ENCODE data around the gene GPR68.

DNA sequence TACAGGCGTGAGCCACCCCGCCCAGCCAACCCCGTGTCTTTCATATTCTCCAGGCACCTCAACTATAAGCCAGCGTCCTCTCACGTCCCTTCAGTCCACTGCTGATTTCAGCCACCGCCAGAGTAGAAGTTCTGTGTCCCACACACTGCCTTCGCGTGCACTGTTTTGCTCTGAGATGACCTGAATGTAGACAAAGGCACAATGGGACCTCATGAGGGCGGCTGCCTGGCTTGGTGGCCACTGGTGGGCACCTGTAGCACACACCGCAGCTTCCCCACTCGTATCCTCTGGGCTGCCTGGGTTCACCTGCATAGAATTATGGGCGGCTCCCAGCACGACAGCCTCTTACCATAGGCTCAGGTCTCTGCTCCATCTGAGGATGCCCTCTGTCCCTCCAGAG is 57.2 kb downstream of the GPR68 start:
- TF ChIP-seq SMC3 (conservative IDR thresholded peaks at IDR 0.05; ENCODE audit: poor library complexity) = no peak
- no peak for TF ChIP-seq EZH2 (IDR thresholded peaks at IDR 0.05; ENCODE audit: borderline replicate concordance, insufficient read depth, low read length, poor library complexity, severe bottlenecking)
- TF ChIP-seq, protein P1, sequence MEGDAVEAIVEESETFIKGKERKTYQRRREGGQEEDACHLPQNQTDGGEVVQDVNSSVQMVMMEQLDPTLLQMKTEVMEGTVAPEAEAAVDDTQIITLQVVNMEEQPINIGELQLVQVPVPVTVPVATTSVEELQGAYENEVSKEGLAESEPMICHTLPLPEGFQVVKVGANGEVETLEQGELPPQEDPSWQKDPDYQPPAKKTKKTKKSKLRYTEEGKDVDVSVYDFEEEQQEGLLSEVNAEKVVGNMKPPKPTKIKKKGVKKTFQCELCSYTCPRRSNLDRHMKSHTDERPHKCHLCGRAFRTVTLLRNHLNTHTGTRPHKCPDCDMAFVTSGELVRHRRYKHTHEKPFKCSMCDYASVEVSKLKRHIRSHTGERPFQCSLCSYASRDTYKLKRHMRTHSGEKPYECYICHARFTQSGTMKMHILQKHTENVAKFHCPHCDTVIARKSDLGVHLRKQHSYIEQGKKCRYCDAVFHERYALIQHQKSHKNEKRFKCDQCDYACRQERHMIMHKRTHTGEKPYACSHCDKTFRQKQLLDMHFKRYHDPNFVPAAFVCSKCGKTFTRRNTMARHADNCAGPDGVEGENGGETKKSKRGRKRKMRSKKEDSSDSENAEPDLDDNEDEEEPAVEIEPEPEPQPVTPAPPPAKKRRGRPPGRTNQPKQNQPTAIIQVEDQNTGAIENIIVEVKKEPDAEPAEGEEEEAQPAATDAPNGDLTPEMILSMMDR (IDR thresholded peaks at IDR 0.05; ENCODE audit: poor library complexity, severe bottlenecking) = no peak
- TF ChIP-seq POLR2AphosphoS5 (IDR thresholded peaks at IDR 0.05) = no peak
- TF ChIP-seq, protein P2, sequence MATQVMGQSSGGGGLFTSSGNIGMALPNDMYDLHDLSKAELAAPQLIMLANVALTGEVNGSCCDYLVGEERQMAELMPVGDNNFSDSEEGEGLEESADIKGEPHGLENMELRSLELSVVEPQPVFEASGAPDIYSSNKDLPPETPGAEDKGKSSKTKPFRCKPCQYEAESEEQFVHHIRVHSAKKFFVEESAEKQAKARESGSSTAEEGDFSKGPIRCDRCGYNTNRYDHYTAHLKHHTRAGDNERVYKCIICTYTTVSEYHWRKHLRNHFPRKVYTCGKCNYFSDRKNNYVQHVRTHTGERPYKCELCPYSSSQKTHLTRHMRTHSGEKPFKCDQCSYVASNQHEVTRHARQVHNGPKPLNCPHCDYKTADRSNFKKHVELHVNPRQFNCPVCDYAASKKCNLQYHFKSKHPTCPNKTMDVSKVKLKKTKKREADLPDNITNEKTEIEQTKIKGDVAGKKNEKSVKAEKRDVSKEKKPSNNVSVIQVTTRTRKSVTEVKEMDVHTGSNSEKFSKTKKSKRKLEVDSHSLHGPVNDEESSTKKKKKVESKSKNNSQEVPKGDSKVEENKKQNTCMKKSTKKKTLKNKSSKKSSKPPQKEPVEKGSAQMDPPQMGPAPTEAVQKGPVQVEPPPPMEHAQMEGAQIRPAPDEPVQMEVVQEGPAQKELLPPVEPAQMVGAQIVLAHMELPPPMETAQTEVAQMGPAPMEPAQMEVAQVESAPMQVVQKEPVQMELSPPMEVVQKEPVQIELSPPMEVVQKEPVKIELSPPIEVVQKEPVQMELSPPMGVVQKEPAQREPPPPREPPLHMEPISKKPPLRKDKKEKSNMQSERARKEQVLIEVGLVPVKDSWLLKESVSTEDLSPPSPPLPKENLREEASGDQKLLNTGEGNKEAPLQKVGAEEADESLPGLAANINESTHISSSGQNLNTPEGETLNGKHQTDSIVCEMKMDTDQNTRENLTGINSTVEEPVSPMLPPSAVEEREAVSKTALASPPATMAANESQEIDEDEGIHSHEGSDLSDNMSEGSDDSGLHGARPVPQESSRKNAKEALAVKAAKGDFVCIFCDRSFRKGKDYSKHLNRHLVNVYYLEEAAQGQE (IDR thresholded peaks at IDR 0.05; ENCODE audit: borderline replicate concordance) = no peak

All from neural cell (in vitro differentiated cells).